HG02623 (cell line): ENCODE measurements around the gene TOMM20L.
"Not testable (repeated sequence)": the region's sequence is repeated elsewhere in the genome, so short reads cannot be mapped to it uniquely, and the experiment has no call there.

Experiments
- ATAC-seq: cut with Tn5 transposase; IDR thresholded peaks from one replicate; pipeline ENCODE4 v1.9.1; 2021; ENCODE audit warnings: moderate library complexity; ENCODE audit not compliant: unreplicated experiment

TOMM20L gene

GRCh38 chr14:58395812-58396788, at the start of gene TOMM20L:
Gene TOMM20L (plus strand): TSS chr14:58395930. CDS start chr14:58395958, 28 bp downstream.
- peak; percentile 91 for ATAC-seq

DNA sequence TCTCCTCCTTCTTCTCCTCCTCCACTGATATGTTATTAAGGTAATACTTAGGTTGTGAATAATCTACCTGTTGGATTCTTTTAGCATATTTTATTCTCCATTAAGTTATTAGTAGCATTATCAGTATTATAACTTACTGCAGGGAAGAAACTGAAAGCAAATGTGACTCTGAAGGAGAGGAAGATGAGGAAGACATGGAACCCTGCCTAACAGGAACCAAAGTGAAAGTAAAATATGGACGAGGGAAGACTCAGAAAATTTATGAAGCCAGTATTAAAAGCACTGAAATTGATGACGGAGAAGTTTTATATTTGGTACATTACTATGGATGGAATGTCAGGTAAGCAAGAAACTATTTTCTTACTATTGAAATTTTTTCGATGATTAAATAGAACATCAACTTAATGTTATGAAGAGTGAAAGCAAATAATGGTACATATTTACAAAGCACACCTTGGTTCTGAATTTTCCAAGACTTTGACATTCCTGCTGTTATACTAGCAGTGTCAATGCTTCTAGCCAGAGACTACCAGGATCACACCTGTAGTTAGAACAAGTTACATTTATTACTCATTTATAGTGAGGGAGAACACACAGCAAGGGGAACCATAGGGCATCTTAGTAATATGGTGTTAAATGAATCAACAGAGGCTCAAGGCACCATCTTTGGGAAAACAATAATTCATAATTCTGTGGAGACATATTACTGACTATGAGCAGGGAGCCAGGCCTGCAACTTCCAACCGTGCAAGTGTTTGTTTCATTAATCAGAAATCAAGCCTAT, 42.0 kb upstream of the TOMM20L start:
- ATAC-seq: no peak

DNA sequence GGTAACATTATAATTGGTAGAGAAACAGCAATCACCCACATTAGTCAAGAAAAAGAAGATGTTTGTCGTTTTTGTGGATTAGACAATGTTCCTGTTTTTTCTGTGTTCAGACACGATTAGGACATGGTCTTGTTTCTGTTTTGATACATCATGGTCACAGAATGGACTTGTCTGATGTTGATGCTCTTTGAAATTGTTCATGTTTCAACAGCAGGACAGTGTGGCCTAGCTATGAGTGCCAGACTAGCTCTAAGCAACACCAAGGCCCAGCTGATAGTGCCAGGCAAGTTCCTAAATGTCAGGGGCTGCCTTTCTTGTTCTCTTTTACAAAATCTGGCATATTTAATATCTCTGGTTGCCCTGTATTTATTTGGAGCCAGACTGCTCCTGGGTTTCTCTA, 40.9 kb upstream of the TOMM20L start:
- no peak for ATAC-seq

- no peak for ATAC-seq
Measured at GRCh38 chr14:58356268-58356667, 39.5 kb upstream of the TOMM20L start.

- not testable (repeated sequence) for ATAC-seq
Measured at GRCh38 chr14:58362272-58362671, 33.5 kb upstream of the TOMM20L start.

GRCh38 chr14:58362798-58363412, 32.8 kb upstream of the TOMM20L start:
- no peak for ATAC-seq

DNA sequence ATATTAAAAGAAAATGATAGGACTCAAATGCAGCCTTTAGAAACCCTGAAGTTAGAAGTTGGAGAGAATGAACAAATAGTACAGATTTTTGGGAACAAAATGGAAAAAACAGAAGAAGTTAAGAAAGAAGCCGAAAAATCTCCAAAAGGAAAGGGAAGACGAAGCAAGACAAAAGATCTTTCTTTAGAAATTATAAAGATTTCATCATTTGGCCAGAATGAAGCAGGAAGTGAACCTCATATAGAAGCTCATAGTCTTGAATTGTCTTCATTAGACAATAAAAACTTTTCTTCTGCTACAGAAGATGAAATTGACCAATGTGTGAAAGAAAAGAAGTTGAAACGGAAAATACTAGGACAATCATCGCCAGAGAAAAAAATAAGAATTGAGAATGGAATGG, 31.4 kb upstream of the TOMM20L start:
- no peak for ATAC-seq

DNA sequence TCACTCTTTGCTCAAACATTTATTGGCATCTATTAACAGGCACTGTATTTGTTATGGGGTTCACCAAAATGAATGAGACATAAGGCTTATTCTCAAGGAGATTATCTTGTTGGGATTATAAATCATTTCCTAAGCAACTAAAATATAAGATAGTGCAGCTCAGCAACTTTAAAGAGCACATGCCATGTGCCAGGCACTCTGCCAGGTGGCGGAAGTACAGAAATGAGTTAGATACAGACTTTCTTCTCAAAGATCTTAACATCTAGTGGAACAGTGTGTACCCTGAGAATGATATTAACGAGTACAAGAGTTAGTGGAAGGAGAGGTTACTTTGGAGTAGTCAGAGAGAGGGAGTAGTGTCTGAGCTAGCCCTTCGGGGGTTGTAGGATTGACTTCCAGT, 28.4 kb upstream of the TOMM20L start:
- no peak for ATAC-seq

DNA sequence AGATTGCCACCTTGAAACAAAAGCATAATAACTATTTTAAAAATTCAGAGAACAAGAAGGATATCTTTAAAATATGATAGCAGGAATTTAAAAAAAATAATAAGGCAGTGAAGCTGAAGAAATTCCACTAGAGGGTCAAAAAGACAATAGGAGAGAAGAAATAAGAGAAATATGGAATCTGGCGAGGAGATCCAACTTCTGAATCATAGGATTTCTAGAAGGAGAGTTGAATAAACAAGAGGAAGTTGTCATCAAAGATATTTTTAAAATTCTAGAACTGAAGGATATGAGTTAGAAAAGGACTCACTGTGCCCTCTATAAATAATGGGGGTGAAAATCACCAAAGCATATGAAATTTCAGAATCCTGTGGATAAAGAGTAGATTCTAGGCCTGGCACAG, 26.8 kb upstream of the TOMM20L start:
- ATAC-seq: no peak

DNA sequence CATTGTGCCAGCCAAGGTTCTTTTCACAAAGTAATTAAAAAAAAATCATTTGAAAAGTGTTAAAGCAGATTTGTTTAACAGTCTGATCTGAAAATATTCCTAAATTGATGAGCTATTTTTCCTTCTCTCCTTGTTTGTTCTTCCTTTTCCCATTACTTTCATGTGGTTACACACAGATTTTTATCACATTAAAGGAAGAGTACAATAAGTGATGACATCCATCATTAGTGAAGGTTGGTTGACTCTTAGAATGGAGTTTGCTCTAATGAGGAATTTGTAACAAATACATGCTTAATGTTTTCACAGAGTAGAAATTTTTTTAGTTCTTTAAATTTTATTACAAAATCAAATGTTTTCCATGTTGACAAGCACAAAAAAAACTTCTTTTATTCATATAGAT, 18.9 kb upstream of the TOMM20L start:
- no peak for ATAC-seq

DNA sequence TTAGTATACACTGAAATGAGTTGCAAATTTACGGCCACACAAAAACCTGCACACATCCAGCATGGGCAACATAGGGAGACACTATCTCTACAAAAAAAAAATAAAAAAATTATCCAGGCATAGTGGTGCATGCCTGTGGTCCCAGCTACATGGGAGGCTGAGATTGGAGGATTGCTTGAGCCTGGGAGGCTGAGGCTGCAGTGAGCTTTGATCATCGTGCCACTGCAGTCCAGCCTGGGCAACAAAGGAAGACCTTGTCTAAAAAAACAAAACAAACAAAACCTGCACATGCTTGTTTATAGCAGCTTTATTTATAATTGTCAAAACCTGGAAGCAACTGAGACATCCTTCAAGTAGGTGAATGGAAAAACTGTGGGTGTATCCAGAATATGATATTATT, 4.9 kb upstream of the TOMM20L start:
- ATAC-seq: no peak

- ATAC-seq: no peak
Measured at GRCh38 chr14:58395562-58395811, 243 bp upstream of the TOMM20L start.

- ATAC-seq: no peak
Measured at GRCh38 chr14:58397156-58397555, 1.4 kb downstream of the TOMM20L start.

DNA sequence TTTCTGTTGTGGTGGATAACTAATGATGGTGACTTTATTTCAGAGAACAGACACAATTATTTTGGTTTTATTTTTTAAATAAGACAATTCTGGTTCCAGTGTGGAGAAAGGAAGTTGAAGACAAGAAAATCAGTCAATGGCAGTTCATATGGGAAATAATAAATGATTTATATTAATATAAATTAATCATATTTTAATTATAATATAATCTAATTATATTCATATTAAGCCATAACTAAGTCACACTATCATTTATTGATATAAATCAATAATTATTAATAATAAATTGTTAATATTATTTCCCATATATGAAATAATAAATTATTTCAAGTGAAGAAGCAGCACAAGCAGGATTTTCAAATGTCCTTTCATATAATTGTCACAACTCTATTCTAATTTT, 2.8 kb downstream of the TOMM20L start:
- ATAC-seq: no peak

- ATAC-seq: no peak
Measured at GRCh38 chr14:58398895-58399294, 3.2 kb downstream of the TOMM20L start.

DNA sequence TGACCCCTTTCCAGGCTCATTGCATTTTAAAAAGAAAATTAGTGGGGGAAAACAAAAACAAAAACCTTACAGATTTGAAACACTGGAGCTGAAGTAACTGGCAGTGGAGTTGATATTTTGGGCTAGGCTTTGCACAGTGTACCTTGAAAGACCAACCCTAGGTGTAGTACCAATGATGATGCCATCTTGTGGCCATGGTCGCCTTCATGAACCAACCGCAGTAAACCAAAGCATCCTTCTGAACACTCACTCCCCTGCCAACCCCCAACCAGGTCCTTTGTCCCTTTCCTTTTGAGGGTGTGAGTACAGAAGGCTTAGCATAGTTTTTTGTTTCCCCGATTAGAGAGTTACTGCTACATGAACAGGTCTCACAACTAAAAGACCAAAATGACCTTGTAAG, 5.9 kb downstream of the TOMM20L start:
- no peak for ATAC-seq

- no peak for ATAC-seq
Measured at GRCh38 chr14:58408681-58409215, 13.0 kb downstream of the TOMM20L start.

DNA sequence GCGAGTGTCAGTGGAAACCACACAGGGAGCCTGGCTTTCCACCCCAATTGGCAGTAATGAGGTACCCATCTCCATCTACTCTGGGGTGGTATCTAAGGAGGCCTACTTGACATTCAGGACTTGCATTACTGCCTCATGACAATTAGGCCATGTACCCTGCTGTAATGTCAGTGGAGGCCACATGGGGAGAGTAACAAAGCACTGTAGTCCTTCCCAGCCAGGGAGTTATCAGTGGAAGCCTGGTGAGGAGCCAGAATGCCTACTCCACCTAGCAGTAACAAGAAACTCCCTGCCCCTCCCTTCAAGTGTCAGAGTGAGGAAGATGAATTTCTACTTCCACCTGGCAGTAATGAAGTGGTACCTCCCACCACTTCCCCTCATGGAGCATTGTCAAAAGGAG, 19.1 kb downstream of the TOMM20L start:
- no peak for ATAC-seq

- ATAC-seq: no peak
Measured at GRCh38 chr14:58415636-58416547, 20.2 kb downstream of the TOMM20L start.

- not testable (repeated sequence) for ATAC-seq
Measured at GRCh38 chr14:58416934-58417333, 21.2 kb downstream of the TOMM20L start.
